CD14-positive monocyte (primary cell): ENCODE measurements around the gene STK32B. TPM values are rescaled to one million over a fixed set of nuclear protein-coding genes. Genes with fewer than 3 reads are reported as not detected.

ENCODE experiments used
- DNase-seq, 3 donors: peaks; one replicate each; pipeline ENCODE4 v3.0.0-alpha.2; 2011 to 2022
- H2AFZ ChIP-seq: 2 replicates; pipeline ENCODE4 v1.6.0; 2012; ENCODE audit warnings: mild to moderate bottlenecking, low read depth, low read length, inconsistent platforms; ENCODE audit not compliant: insufficient read depth, poor library complexity, severe bottlenecking
- H3K27ac ChIP-seq, 2 donors: 1 replicate in 1 of 2; 2 replicates in 1 of 2; pipeline ENCODE4 v1.5.1; 2012 to 2013; ENCODE audit warnings: low read length in 2 of 2, control low read depth in 1 of 2, inconsistent platforms in 1 of 2, low read depth in 1 of 2, mild to moderate bottlenecking in 1 of 2
- H3K27me3 ChIP-seq, 2 donors: one replicate each; pipeline versions ENCODE4 v1.6.0 to v1.6.1; 2011 to 2013; ENCODE audit warnings: low read length in 2 of 2; ENCODE audit not compliant: control insufficient read depth in 2 of 2, insufficient read depth in 2 of 2
- H3K36me3 ChIP-seq, 2 donors: replicated peaks in 1 of 2; 1 replicate in 1 of 2; 2 replicates in 1 of 2; pipeline versions ENCODE4 v1.5.1 to v1.6.1; 2012 to 2013; ENCODE audit warnings: low read length in 2 of 2, control low read depth in 1 of 2, inconsistent platforms in 1 of 2, mild to moderate bottlenecking in 1 of 2; ENCODE audit not compliant: insufficient read depth in 2 of 2, control insufficient read depth in 1 of 2
- H3K4me1 ChIP-seq, 2 donors: 1 replicate in 1 of 2; 2 replicates in 1 of 2; pipeline versions ENCODE4 v1.5.1 to v1.6.1; 2012 to 2013; ENCODE audit warnings: low read length in 2 of 2, control low read depth in 1 of 2, inconsistent platforms in 1 of 2, mild to moderate bottlenecking in 1 of 2, moderate library complexity in 1 of 2; ENCODE audit not compliant: insufficient read depth in 2 of 2, control insufficient read depth in 1 of 2
- H3K4me2 ChIP-seq: replicated peaks from 2 replicates; pipeline ENCODE3; 2012; ENCODE audit warnings: low read length, moderate library complexity, mild to moderate bottlenecking; ENCODE audit not compliant: poor library complexity, severe bottlenecking; ENCODE audit errors: extremely low read depth
- H3K4me3 ChIP-seq, 3 experiments: fragments of 200-600 bp in 1 of 3; sonication (generic) in 1 of 3; replicated peaks in 1 of 3; 1 replicate in 2 of 3; 2 replicates in 1 of 3; pipeline ENCODE4 v1.5.1; 2011 to 2013; ENCODE audit warnings: low read length in 3 of 3, mild to moderate bottlenecking in 3 of 3, control low read depth in 2 of 3, low read depth in 2 of 3, inconsistent platforms in 1 of 3, moderate library complexity in 1 of 3
- H3K79me2 ChIP-seq: 2 replicates; pipeline ENCODE4 v1.6.0; 2012; ENCODE audit warnings: mild to moderate bottlenecking, control low read depth, inconsistent platforms, low read length, moderate library complexity; ENCODE audit not compliant: insufficient read depth
- H3K9ac ChIP-seq: 2 replicates; pipeline ENCODE4 v1.6.0; 2017; ENCODE audit warnings: low read length, mild to moderate bottlenecking; ENCODE audit not compliant: insufficient read depth, poor library complexity, severe bottlenecking
- H3K9me3 ChIP-seq, 2 donors: replicated peaks in 1 of 2; 1 replicate in 1 of 2; 2 replicates in 1 of 2; pipeline versions ENCODE4 v1.5.1 to v1.6.1; 2012 to 2013; ENCODE audit warnings: low read length in 2 of 2, control low read depth in 1 of 2; ENCODE audit not compliant: control insufficient read depth in 1 of 2, insufficient read depth in 1 of 2
- H4K20me1 ChIP-seq: 2 replicates; pipeline ENCODE4 v1.6.0; 2012; ENCODE audit warnings: mild to moderate bottlenecking, low read length, control low read depth, moderate library complexity; ENCODE audit not compliant: insufficient read depth
- H3K27ac Mint-ChIP-seq, 7 donors: one replicate each; pipeline ENCODE4 v1.8.0; 2020; ENCODE audit warnings: mild to moderate bottlenecking in 7 of 7, mixed read lengths in 7 of 7, moderate library complexity in 6 of 7, inconsistent platforms in 2 of 7
- H3K27me3 Mint-ChIP-seq, 3 donors: one replicate each; pipeline ENCODE4 v1.8.0; 2021 to 2022; ENCODE audit warnings: low read depth in 3 of 3, mild to moderate bottlenecking in 3 of 3, mixed read lengths in 3 of 3, moderate library complexity in 3 of 3, inconsistent platforms in 1 of 3
- H3K36me3 Mint-ChIP-seq, 2 donors: one replicate each; pipeline ENCODE4 v1.8.0; 2020; ENCODE audit warnings: mixed read lengths in 2 of 2, inconsistent platforms in 1 of 2, mild to moderate bottlenecking in 1 of 2
- H3K4me1 Mint-ChIP-seq: one replicate; pipeline ENCODE4 v1.8.0; 2020; ENCODE audit warnings: mild to moderate bottlenecking, mixed read lengths
- H3K4me3 Mint-ChIP-seq, 2 donors: one replicate each; pipeline ENCODE4 v1.8.0; 2020; ENCODE audit warnings: mild to moderate bottlenecking in 2 of 2, mixed read lengths in 2 of 2, moderate library complexity in 1 of 2
- H3K9me3 Mint-ChIP-seq, 7 donors: one replicate each; pipeline ENCODE4 v1.8.0; 2020 to 2022; ENCODE audit warnings: mixed read lengths in 7 of 7, mild to moderate bottlenecking in 6 of 7, moderate library complexity in 6 of 7, inconsistent platforms in 2 of 7
- CTCF ChIP-seq: fragments of 200-600 bp; IDR thresholded peaks from one replicate; pipeline ENCODE4 v1.8.0; 2022; ENCODE audit warnings: antibody characterized with exemption, mild to moderate bottlenecking
- WGBS: methylation state at CpG from one replicate; pipeline ENCODE4 v1.1.5; 2013; ENCODE audit warnings: missing lambda C conversion rate; ENCODE audit not compliant: insufficient coverage; 5-methylcytosine and 5-hydroxymethylcytosine counted together
- intact Hi-C, 2 donors: fragments of 100-400 bp; cut with micrococcal nuclease; formaldehyde crosslinking; loops; one replicate each; pipeline versions ENCODE4 v1.15.0 to v1.15.1; 2023
- polyA plus RNA-seq, 3 donors: library from polyadenylated mRNA; depleted of rRNA in 1 of 3; unstranded in 2 of 3; stranded (reverse) in 1 of 3; fragments of 300-500 nt in 2 of 3; fragments of >200 nt in 1 of 3; fragmentation: Illumina TruSeq in 2 of 3; gene quantifications; 1 replicate in 2 of 3; 2 replicates in 1 of 3; pipeline ENCODE4 v1.2.3, GENCODE V29; 2012 to 2021

Gene STK32B
- polyA plus RNA-seq, 3 donors: 0.61 to 1.7 (median 0.75) TPM

GRCh38 chr4:5444918-5445517 is 393.7 kb downstream of the STK32B start:
- intact Hi-C loops: no loop called here
- 93% methylated on average over 3 of the region's 10 CpGs for WGBS
- no peaks in the 10 kb centered on the region for H3K9me3 ChIP-seq
- no peak overlapping the region for H2AFZ ChIP-seq
- no peaks in the 10 kb centered on the region for H3K4me1 ChIP-seq
- no peaks in the 10 kb centered on the region for H3K79me2 ChIP-seq
- peaks cover 0 to 8% (median 0%) of the 10 kb centered on the region in 7 donors for H3K9me3 Mint-ChIP-seq
- H3K27ac Mint-ChIP-seq: no peak overlapping the region
- no peaks in the 10 kb centered on the region for H3K27me3 ChIP-seq
- no peak overlapping the region for H3K4me2 ChIP-seq
- H3K4me3 Mint-ChIP-seq: no peak overlapping the region
- H3K36me3 ChIP-seq: no peaks in the 10 kb centered on the region
- no peak overlapping the region for H3K9ac ChIP-seq
- no peaks in the 10 kb centered on the region for H3K4me1 Mint-ChIP-seq
- DNase-seq: no peak
- H3K36me3 Mint-ChIP-seq: peaks cover 0 to 2% of the 10 kb centered on the region in 2 donors
- no peaks in the 10 kb centered on the region for H4K20me1 ChIP-seq
- H3K4me3 ChIP-seq: no peak overlapping the region
- H3K27ac ChIP-seq: no peak overlapping the region
- H3K27me3 Mint-ChIP-seq: no peaks in the 10 kb centered on the region
- TF ChIP-seq CTCF: no peak

GRCh38 chr4:5446595-5447226 is 395.4 kb downstream of the STK32B start:
- Mint-ChIP-seq H3K4me1 (no peaks in the 10 kb centered on the region), H3K27me3 (no peaks in the 10 kb centered on the region), H3K27ac (no peak overlapping the region), H3K9me3 (peaks cover 0 to 8% (median 0%) of the 10 kb centered on the region in 7 donors), H3K4me3 (no peak overlapping the region), H3K36me3 (peaks cover 0 to 2% of the 10 kb centered on the region in 2 donors)
- Histone ChIP-seq H3K9me3 (no peaks in the 10 kb centered on the region), H3K4me2 (no peak overlapping the region), H2AFZ (no peak overlapping the region), H3K27me3 (no peaks in the 10 kb centered on the region), H3K4me3 (no peak overlapping the region), H3K36me3 (no peaks in the 10 kb centered on the region), H3K9ac (no peak overlapping the region), H3K27ac (no peak overlapping the region), H3K79me2 (no peaks in the 10 kb centered on the region), H4K20me1 (no peaks in the 10 kb centered on the region), H3K4me1 (no peaks in the 10 kb centered on the region)
- no peak for TF ChIP-seq CTCF
- WGBS: 99% methylated on average over 10 of the region's 17 CpGs
- intact Hi-C loops: no loop called here
- DNase-seq: no peak
